K562 (cell line): Measurements from ENCODE around the gene LRRC38. TPM values are rescaled to one million over a fixed set of nuclear protein-coding genes. Genes with fewer than 3 reads are reported as not detected.

Experiments used
- ATAC-seq: fragments of 200-7000 bp; cut with Tn5 transposase; 3 replicates; pipeline ENCODE4 v1.9.1; 2020; ENCODE audit warnings: moderate library complexity
- BruUV-seq: library from RNA; stranded (reverse); fragments of 400-500 nt; replicated peaks from 2 replicates; lab custom pipeline; 2021; lab: Mats Ljungman, UMichigan
- CTCF ChIA-PET: fragments of 300-600 bp; formaldehyde crosslinking; extraction: SDS; loops from one replicate; lab custom pipeline; 2021; ENCODE audit warnings: low intra/inter-chr PET ratio; lab: Yijun Ruan, JAX
- POLR2A ChIA-PET: fragments of 300-600, 350-650 bp; sonication (Branson Sonifier 250); formaldehyde crosslinking; extraction: SDS; loops from one replicate; lab custom pipeline; 2021; ENCODE audit warnings: antibody characterized with exemption, inconsistent platforms; lab: Yijun Ruan, JAX
- DNase-seq, 4 experiments: peaks; one replicate each; pipeline versions ENCODE4 v3.0.0 to v3.0.0-alpha.2; 2011 to 2018; ENCODE audit warnings: low spot score in 3 of 4, mixed read lengths in 3 of 4; ENCODE audit errors: extremely low read depth in 1 of 4
- FAIRE-seq: peaks from 2 replicates; lab custom pipeline; 2011; peaks lifted over from hg19 to GRCh38; lab: Jason Lieb, UNC
- H2AFZ ChIP-seq: 2 replicates; pipeline ENCODE4 v1.6.0; 2011; ENCODE audit warnings: low read depth, low read length, control low read depth, inconsistent platforms
- H3K27ac ChIP-seq: fragments of 200-600 bp; 3 replicates; pipeline ENCODE4 v1.8.0; 2011; ENCODE audit warnings: low read depth, mild to moderate bottlenecking, control low read depth, inconsistent platforms, low read length, moderate library complexity, mixed read lengths; ENCODE audit errors: extremely low read depth
- H3K27me3 ChIP-seq, 2 experiments: fragments of 300-600 bp in 1 of 2; 2 replicates in 1 of 2; 3 replicates in 1 of 2; pipeline versions ENCODE4 v1.6.0 to v1.8.0; 2011; ENCODE audit warnings: inconsistent platforms in 2 of 2, low read length in 2 of 2, mild to moderate bottlenecking in 1 of 2, mixed read lengths in 1 of 2, moderate library complexity in 1 of 2; ENCODE audit not compliant: control insufficient read depth in 2 of 2, insufficient read depth in 2 of 2
- H3K36me3 ChIP-seq: fragments of 300-600 bp; 3 replicates; pipeline ENCODE4 v1.8.0; 2011; ENCODE audit warnings: mild to moderate bottlenecking, low read length, inconsistent platforms; ENCODE audit not compliant: control insufficient read depth, insufficient read depth
- H3K4me1 ChIP-seq, 2 experiments: fragments of 200-600 bp in 1 of 2; replicated peaks in 1 of 2; 2 replicates in 1 of 2; 3 replicates in 1 of 2; pipeline versions ENCODE4 v1.5.1 to v1.8.0; 2011; ENCODE audit warnings: inconsistent platforms in 2 of 2, low read length in 2 of 2, mild to moderate bottlenecking in 1 of 2, mixed read lengths in 1 of 2, moderate library complexity in 1 of 2; ENCODE audit not compliant: control insufficient read depth in 2 of 2, insufficient read depth in 2 of 2
- H3K4me2 ChIP-seq: 2 replicates; pipeline ENCODE4 v1.6.1; 2011; ENCODE audit warnings: low read length, control low read depth, inconsistent platforms, mixed read lengths; ENCODE audit not compliant: insufficient read depth
- H3K4me3 ChIP-seq: fragments of 200-600 bp; sonication (generic), shearing (Covaris generic); 2 replicates; pipeline ENCODE4 v1.5.1; 2016; ENCODE audit warnings: control low read depth, inconsistent platforms
- H3K79me2 ChIP-seq: fragments of 200-600 bp; 3 replicates; pipeline ENCODE4 v1.8.0; 2011; ENCODE audit warnings: low read length, inconsistent platforms; ENCODE audit not compliant: control insufficient read depth, insufficient read depth
- H3K9ac ChIP-seq, 2 experiments: 2 replicates each; pipeline versions ENCODE4 v1.6.0 to v1.6.1; 2011; ENCODE audit warnings: low read depth in 2 of 2, low read length in 2 of 2, control low read depth in 1 of 2, inconsistent platforms in 1 of 2, mild to moderate bottlenecking in 1 of 2, mixed read lengths in 1 of 2; ENCODE audit not compliant: insufficient read depth in 1 of 2
- H3K9me1 ChIP-seq: one replicate; pipeline ENCODE4 v1.6.0; 2011; ENCODE audit warnings: inconsistent platforms, mild to moderate bottlenecking, low read length, moderate library complexity; ENCODE audit not compliant: control insufficient read depth, insufficient read depth
- H3K9me3 ChIP-seq: replicated peaks from 2 replicates; pipeline ENCODE4 v1.5.1; 2011; ENCODE audit warnings: low read depth, low read length, inconsistent platforms; ENCODE audit not compliant: control insufficient read depth, insufficient read depth
- H4K20me1 ChIP-seq: replicated peaks from 2 replicates; pipeline ENCODE4 v1.6.1; 2011; ENCODE audit warnings: low read length, inconsistent platforms, mixed read lengths; ENCODE audit not compliant: control insufficient read depth, insufficient read depth
- CAMTA2 ChIP-seq: fragments of 250-450 bp; sonication (Bioruptor Pico); conservative IDR thresholded peaks from 2 replicates; pipeline ENCODE4 v1.5.1; 2022
- CBFA2T2 ChIP-seq: fragments of 450-650 bp; conservative IDR thresholded peaks from 2 replicates; pipeline ENCODE4 v1.6.1; 2017; ENCODE audit warnings: mild to moderate bottlenecking
- KAT7 ChIP-seq: sonication (generic); formaldehyde crosslinking; IDR thresholded peaks from 2 replicates; pipeline ENCODE4 v1.8.0; 2022; ENCODE audit warnings: missing genetic modification reagents, mild to moderate bottlenecking, borderline replicate concordance
- MYBL2 ChIP-seq, 2 experiments: fragments of 450-650 bp in 1 of 2; sonication (generic) in 1 of 2; formaldehyde crosslinking in 1 of 2; IDR thresholded peaks; 2 replicates each; pipeline versions ENCODE4 v1.6.1 to v1.8.1; 2017 to 2022; ENCODE audit warnings: borderline replicate concordance in 1 of 2, inconsistent platforms in 1 of 2, low read depth in 1 of 2, mild to moderate bottlenecking in 1 of 2, missing genetic modification reagents in 1 of 2, moderate library complexity in 1 of 2
- NFIC ChIP-seq: fragments of 450-650 bp; IDR thresholded peaks from 2 replicates; pipeline ENCODE4 v1.6.1; 2017; ENCODE audit warnings: mild to moderate bottlenecking, inconsistent platforms
- NR3C1 ChIP-seq: sonication (generic); formaldehyde crosslinking; IDR thresholded peaks from 2 replicates; pipeline ENCODE4 v1.8.1; 2022; ENCODE audit warnings: missing genetic modification reagents
- PCBP2 ChIP-seq: fragments of 200-400 bp; formaldehyde crosslinking; IDR thresholded peaks from 2 replicates; pipeline ENCODE4 v1.6.1; 2018; ENCODE audit warnings: low read length, low read depth, mild to moderate bottlenecking, moderate library complexity; ENCODE audit not compliant: poor library complexity, severe bottlenecking
- PHF8 ChIP-seq: fragments of 200-600 bp; sonication (generic); IDR thresholded peaks from 2 replicates; pipeline ENCODE4 v1.6.1; 2012; ENCODE audit warnings: mixed run types, mild to moderate bottlenecking, inconsistent platforms, low read length, moderate library complexity, borderline replicate concordance
- XRCC5 ChIP-seq: fragments of 200-400 bp; formaldehyde crosslinking; IDR thresholded peaks from 2 replicates; pipeline ENCODE4 v1.6.1; 2017; ENCODE audit warnings: low read depth, mild to moderate bottlenecking, low read length
- ZNF143 ChIP-seq: sonication (generic); formaldehyde crosslinking; IDR thresholded peaks from 2 replicates; pipeline ENCODE4 v1.9.0; 2022; ENCODE audit warnings: mild to moderate bottlenecking, missing genetic modification reagents
- ZNF165 ChIP-seq: fragments of 250-450 bp; sonication (Bioruptor Pico); IDR thresholded peaks from 2 replicates; pipeline ENCODE4 v1.4.0; 2020; ENCODE audit warnings: borderline replicate concordance
- ZNF282 ChIP-seq: sonication (generic); formaldehyde crosslinking; IDR thresholded peaks from 2 replicates; pipeline ENCODE4 v1.8.1; 2023; ENCODE audit warnings: missing genetic modification reagents
- whole genome bisulfite sequencing: fragments of 100-300 bp; shearing (Covaris generic); methylation state at CpG from one replicate; pipeline ENCODE4 v1.1.6; 2016; ENCODE audit warnings: low coverage, mixed read lengths; ENCODE audit not compliant: insufficient coverage; ENCODE audit errors: missing lambda C conversion rate; 5-methylcytosine and 5-hydroxymethylcytosine counted together
- in situ Hi-C: fragments of 300-500 bp; cut with MboI; formaldehyde crosslinking; loops from 4 replicates; pipeline ENCODE4 v1.15.0; 2018; ENCODE audit warnings: inconsistent platforms, mixed read lengths
- intact Hi-C: fragments of 100-400 bp; cut with micrococcal nuclease; formaldehyde crosslinking; loops from 2 replicates; pipeline ENCODE4 v1.14.2; 2022
- polyA plus RNA-seq, 8 experiments: library from polyadenylated mRNA; depleted of rRNA in 4 of 8; stranded (reverse) in 5 of 8; unstranded in 3 of 8; fragments of >200 nt; fragmentation: Nextera tagmentation in 2 of 8; fragmentation: Illumina TruSeq in 1 of 8; extraction: Ambion mirVana in 2 of 8; extraction: Trizol in 1 of 8; gene quantifications; 2 replicates each; pipeline versions ENCODE4 v1.2.1 to v1.2.3, GENCODE V29; 2011 to 2014; ENCODE audit warnings: inconsistent platforms in 1 of 8, missing spikeins in 1 of 8
- total RNA-seq, 7 experiments: library from RNA; depleted of rRNA in 6 of 7; stranded (reverse); fragments of >200 nt in 6 of 7; fragmentation: Illumina TruSeq in 2 of 7; extraction: Trizol in 2 of 7; gene quantifications; 2 replicates each; pipeline versions ENCODE4 v1.2.1 to v1.2.3, GENCODE V29; 2011 to 2021; ENCODE audit warnings: low replicate concordance in 1 of 7
- TF ChIP-seq, protein P1 (sequence below), 2 experiments: IDR thresholded peaks; 2 replicates each; pipeline ENCODE4 v1.6.1; 2011; ENCODE audit warnings: borderline replicate concordance in 1 of 2, control low read depth in 1 of 2, low read depth in 1 of 2, low read length in 1 of 2, mild to moderate bottlenecking in 1 of 2, mixed read lengths in 1 of 2, moderate library complexity in 1 of 2; ENCODE audit not compliant: insufficient read depth in 1 of 2, insufficient read length in 1 of 2, poor library complexity in 1 of 2, severe bottlenecking in 1 of 2; ENCODE audit errors: extremely low read depth in 1 of 2

The LRRC38 gene
- total and polyA plus RNA-seq, 9 of the 15 experiments (the other 6 are each of a cell fraction or from before 2014, with no cell fraction given) = not detected

DNA sequence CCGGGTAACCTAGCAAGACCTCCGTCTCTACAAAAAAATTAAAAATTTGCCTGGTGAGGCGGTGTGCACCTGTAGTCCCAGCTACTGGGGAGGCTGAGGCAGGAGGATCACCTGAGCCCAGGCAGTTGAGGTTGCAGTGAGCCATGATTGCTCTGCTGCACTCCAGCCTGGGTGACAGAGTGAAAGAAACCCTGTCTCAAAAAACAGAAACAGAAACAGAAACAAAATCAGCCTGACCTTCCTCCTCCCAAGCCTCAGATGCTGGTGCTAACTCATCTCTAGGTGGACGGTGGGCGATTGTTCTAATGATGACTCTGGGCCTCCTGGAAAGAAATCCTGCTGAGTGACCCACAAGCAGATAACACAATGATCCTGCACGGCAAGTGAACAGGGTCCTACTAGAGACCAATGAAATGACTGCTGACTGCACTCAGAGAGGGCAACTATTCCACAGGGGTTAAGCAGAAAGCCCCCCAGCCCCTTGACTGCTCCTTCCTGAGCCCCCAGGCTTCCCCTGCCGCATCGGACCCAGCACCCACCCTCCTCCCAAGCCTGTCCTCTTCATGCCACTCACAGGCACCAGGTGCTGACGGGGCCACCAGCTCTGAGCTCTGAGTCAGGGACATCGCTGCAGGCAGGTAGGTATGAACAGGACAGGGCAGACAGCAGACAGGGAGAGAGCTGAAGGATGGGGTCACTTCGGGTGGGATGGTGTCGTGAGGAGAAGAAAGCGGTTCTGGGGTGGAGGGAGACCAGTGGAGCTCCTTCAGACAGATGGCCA is 27.8 kb upstream of the LRRC38 start (continued):
- TF ChIP-seq XRCC5 (no peak), PHF8 (no peak), NFIC (no peak)
- TF ChIP-seq, all 486 proteins: peak for 0

DNA sequence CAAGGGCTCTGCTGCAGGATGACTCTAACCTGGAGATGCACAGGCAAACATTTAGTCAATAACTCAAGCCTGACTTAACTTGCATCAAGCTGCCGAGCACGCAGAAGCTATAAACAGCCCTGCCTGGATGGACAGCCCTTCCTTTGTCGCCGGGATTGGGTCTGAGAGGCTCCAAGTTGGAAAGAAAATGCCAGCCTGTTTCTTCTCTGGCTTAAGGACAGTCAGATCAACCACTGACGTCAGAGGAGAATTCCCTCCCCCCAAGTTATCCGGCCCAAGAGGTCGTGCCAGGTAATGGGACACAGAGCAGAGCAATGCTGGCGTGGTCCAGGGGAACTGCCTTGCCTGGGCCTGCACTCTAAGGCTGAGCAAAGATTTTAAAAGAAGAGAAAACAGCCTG is 27.1 kb upstream of the LRRC38 start:
- TF ChIP-seq CAMTA2 (CRISPR knock-in tag) (no peak), NR3C1 (no peak), ZNF143 (no peak), MYBL2 (IDR thresholded peaks at IDR 0.05; ENCODE audit: low read depth) (no peak), MYBL2 (CRISPR knock-in tag; IDR thresholded peaks at IDR 0.05; ENCODE audit: borderline replicate concordance) (no peak), KAT7 (CRISPR knock-in tag) (no peak), ZNF165 (CRISPR knock-in tag) (no peak), CBFA2T2 (no peak), ZNF282 (no peak), PCBP2 (no peak)
- TF ChIP-seq, protein P1, sequence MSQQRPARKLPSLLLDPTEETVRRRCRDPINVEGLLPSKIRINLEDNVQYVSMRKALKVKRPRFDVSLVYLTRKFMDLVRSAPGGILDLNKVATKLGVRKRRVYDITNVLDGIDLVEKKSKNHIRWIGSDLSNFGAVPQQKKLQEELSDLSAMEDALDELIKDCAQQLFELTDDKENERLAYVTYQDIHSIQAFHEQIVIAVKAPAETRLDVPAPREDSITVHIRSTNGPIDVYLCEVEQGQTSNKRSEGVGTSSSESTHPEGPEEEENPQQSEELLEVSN (IDR thresholded peaks at IDR 0.05; ENCODE audit: borderline replicate concordance in 1 of 2, extremely low read depth in 1 of 2, insufficient read depth in 1 of 2, insufficient read length in 1 of 2, low read depth in 1 of 2, low read length in 1 of 2, poor library complexity in 1 of 2, severe bottlenecking in 1 of 2) = no peak
- Histone ChIP-seq H3K79me2 (no peaks in the 10 kb centered on the region), H2AFZ (no peak overlapping the region), H3K4me3 (no peak overlapping the region), H3K27me3 (peaks cover 15 to 57% of the 10 kb centered on the region in 2 experiments; a peak in 3 of 5 replicates), H3K9me3 (no peaks in the 10 kb centered on the region), H3K27ac (no peak overlapping the region), H3K9me1 (no peaks in the 10 kb centered on the region), H3K9ac (no peak overlapping the region), H3K4me1 (no peaks in the 10 kb centered on the region), H4K20me1 (no peaks in the 10 kb centered on the region; the same call in 1 of the 2 replicates), H3K4me2 (no peak overlapping the region), H3K36me3 (no peaks in the 10 kb centered on the region)
- no TSS peak for BruUV-seq
- no peak for ATAC-seq
- WGBS = 2% methylated on average over 8 of the region's 8 CpGs
- DNase-seq = no peak
- POLR2A ChIA-PET = no interaction called here
- CTCF ChIA-PET = no interaction called here
- intact Hi-C loops = no loop called here
- FAIRE-seq = no peak
- in situ Hi-C loops = no loop called here
